Neural cell (in vitro differentiated cells): Measurements from ENCODE around the gene POFUT1.

Source experiments
- CTCF ChIP-seq: fragments of 450-650 bp; IDR thresholded peaks from 2 replicates; pipeline ENCODE4 v1.5.1; 2014; ENCODE audit warnings: antibody characterized with exemption, mild to moderate bottlenecking, moderate library complexity; ENCODE audit not compliant: poor library complexity, severe bottlenecking
- EP300 ChIP-seq: fragments of 450-650 bp; conservative IDR thresholded peaks from 2 replicates; pipeline ENCODE4 v1.6.1; 2014; ENCODE audit warnings: antibody characterized with exemption, mild to moderate bottlenecking, moderate library complexity; ENCODE audit not compliant: poor library complexity, severe bottlenecking
- POLR2AphosphoS5 ChIP-seq: IDR thresholded peaks from 2 replicates; pipeline ENCODE4 v1.6.1; 2012

- no peak for TF ChIP-seq CTCF
- no peak for TF ChIP-seq EP300
- no peak for TF ChIP-seq POLR2AphosphoS5
These were observed 23.6 kb upstream of the POFUT1 start for GRCh38 chr20:32183947-32184635.
